Heart right ventricle (tissue), 16 donors: ENCODE measurements around the gene RAVER1. TPM values are rescaled to one million over a fixed set of nuclear protein-coding genes. Genes with fewer than 3 reads are reported as not detected.

Experiments used
- ATAC-seq, 8 donors: fragments of 200-7000 bp; cut with Tn5 transposase; one replicate each; pipeline ENCODE4 v1.9.1; 2020; ENCODE audit warnings: mild to moderate bottlenecking in 8 of 8, moderate library complexity in 8 of 8, moderate number of reproducible peaks in 1 of 8
- DNase-seq, 2 donors: peaks; one replicate each; pipeline ENCODE4 v3.0.0-alpha.2; 2020
- H3K27ac ChIP-seq, 10 donors: fragments of 200-600 bp; sonication (generic) in 2 of 10; one replicate each; pipeline versions ENCODE4 v1.5.0 to v1.8.0; 2020 to 2022; ENCODE audit warnings: mild to moderate bottlenecking in 3 of 10
- H3K27me3 ChIP-seq, 7 donors: fragments of 200-600 bp; one replicate each; pipeline ENCODE4 v1.8.0; 2021 to 2022; ENCODE audit warnings: mild to moderate bottlenecking in 2 of 7
- H3K36me3 ChIP-seq, 9 donors: fragments of 200-600 bp; sonication (generic) in 1 of 9; one replicate each; pipeline versions ENCODE4 v1.5.0 to v1.8.0; 2020 to 2022; ENCODE audit warnings: mild to moderate bottlenecking in 2 of 9
- H3K4me1 ChIP-seq, 9 donors: fragments of 200-600 bp; sonication (generic) in 1 of 9; one replicate each; pipeline versions ENCODE4 v1.5.0 to v1.8.0; 2020 to 2022; ENCODE audit warnings: mild to moderate bottlenecking in 4 of 9
- H3K4me3 ChIP-seq, 10 donors: fragments of 200-600 bp; sonication (generic) in 2 of 10; one replicate each; pipeline versions ENCODE4 v1.5.0 to v1.8.0; 2020 to 2022; ENCODE audit warnings: mild to moderate bottlenecking in 7 of 10, moderate library complexity in 2 of 10
- H3K9me3 ChIP-seq, 11 donors: fragments of 200-600 bp in 10 of 11; sonication (generic) in 2 of 11; one replicate each; pipeline versions ENCODE4 v1.5.0 to v1.8.0; 2013 to 2022; ENCODE audit warnings: mild to moderate bottlenecking in 2 of 11, control low read depth in 1 of 11, moderate library complexity in 1 of 11
- WGBS, 2 donors: extraction: QIAGEN DNeasy Blood & Tissue Kit; methylation state at CpG; one replicate each; pipeline ENCODE4 v1.1.7; 2013; ENCODE audit warnings: inconsistent platforms in 1 of 2; 5-methylcytosine and 5-hydroxymethylcytosine counted together
- intact Hi-C, 10 donors: fragments of 100-400 bp; cut with DNase I; formaldehyde crosslinking; loops; one replicate each; pipeline versions ENCODE4 v1.11.1 to v1.14.2; 2022
- polyA plus RNA-seq, 2 donors: library from polyadenylated mRNA; stranded (reverse); fragments of 200-250 nt; gene quantifications; one replicate each; pipeline ENCODE4 v1.2.3, GENCODE V29; 2013
- total RNA-seq, 10 donors: library from RNA; stranded (reverse); fragmentation: NEBNext Ultra II Directional in 3 of 10; extraction: Animal tissue kit (Norgen Biotek cat#: 25700) in 3 of 10; gene quantifications; one replicate each; pipeline versions ENCODE4 v1.2.1 to v1.2.4, GENCODE V29; 2021 to 2023
- TF ChIP-seq, protein P1 (sequence below), 9 donors: fragments of 200-600 bp; sonication (generic) in 2 of 9; IDR thresholded peaks; one replicate each; pipeline versions ENCODE4 v1.5.0 to v1.8.0; 2021 to 2022; ENCODE audit warnings: antibody characterized with exemption in 9 of 9, mild to moderate bottlenecking in 5 of 9, moderate library complexity in 1 of 9
- donor health status: Arrhythmogenic right ventricular cardiomyopathy.
- donor health status: ischemic (EF 13 %, LVEDD 7.1; RV severe dilation, severe dysfunction).
- donor health status: healthy with polysubstance abuse.
- donor health status: DM: no; HTN: yes; CAD: no.
- donor health status: DM: no; HTN: no; CAD: no.
- donor health status: ischemic (EF 25% LVEDD 6.9; RV normal size, moderate dysfunction).
- donor health status: ischemic (EF 25% LVEDD 5.7; RV mildly dilated, moderate dysfunction).
- donor health status: healthy.
- donor health status: DM: yes; HTN: yes; CAD: no.
- donor health status: Ischemic cardiomyopathy.
- donor health status: ischemic (EF 35%, LVEDD 5.7; RV mildly dilated, moderate dysfunction).
- donor health status: nonischemic (EF 11% LVEDD 7.7; RV severe dilation, severe dysfunction).
- donor health status: DM: yes; HTN: yes; CAD: no.
- donor health status: PGD.
- donor health status: ischemic (EF 29% LVEDD 5.4; RV normal size, mild dysfunction).
- donor health status: nonischemic (EF 23%, LVEDD 6.1; RV moderate dilation, normal function).

RAVER1 gene
- total and polyA plus RNA-seq, 12 donors = 5.1 to 16.9 (median 12.2) TPM

DNA sequence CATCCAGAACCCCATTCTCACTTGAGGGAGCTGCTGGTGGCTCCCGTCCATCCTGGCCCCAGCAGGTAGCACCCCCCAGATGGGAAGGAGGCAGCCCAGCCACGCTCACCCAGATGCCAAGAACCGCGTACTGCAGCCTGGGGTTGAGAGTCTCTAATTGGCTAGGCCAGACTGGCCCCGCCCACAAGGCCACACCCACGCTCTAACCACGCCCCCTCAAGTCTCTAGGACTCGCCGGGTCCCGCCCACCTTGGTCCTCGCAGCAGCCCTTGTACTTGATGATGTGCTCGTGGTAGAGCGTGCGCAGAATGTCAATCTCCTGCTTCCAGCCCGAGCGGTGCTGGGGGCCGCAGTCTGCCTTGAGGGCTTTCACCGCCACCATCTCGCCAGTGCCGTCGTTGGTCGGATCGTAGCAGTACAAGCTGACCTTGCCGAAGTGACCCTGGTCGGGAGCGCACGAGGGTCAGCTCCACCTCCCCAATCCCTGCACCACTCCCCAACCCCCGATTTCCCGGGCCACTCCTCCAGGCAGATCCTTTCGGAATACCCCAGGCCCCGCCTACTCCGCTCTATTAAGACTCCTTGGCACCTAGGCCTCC is 20.6 kb upstream of the RAVER1 start:
- intact Hi-C loops = loop anchor here in 1 of 10 donors (2.0 kb wide), 1 partner anchor 19 kb away; no protein-coding TSS in a partner anchor
- Histone ChIP-seq H3K36me3 (peaks cover 0 to 97% (median 44%) of the 10 kb centered on the region in 9 donors), H3K9me3 (no peaks in the 10 kb centered on the region), H3K27ac (peak overlapping the region in 9 of 10 donors; percentile 68 to 90 (median 83)), H3K4me3 (peak overlapping the region in 9 of 10 donors; percentile 22 to 49 (median 43)), H3K4me1 (peaks cover 0 to 20% (median 13%) of the 10 kb centered on the region in 9 donors), H3K27me3 (no peaks in the 10 kb centered on the region)
- ATAC-seq = peak; percentile 61 to 88 (median 86)
- TF ChIP-seq, protein P1, sequence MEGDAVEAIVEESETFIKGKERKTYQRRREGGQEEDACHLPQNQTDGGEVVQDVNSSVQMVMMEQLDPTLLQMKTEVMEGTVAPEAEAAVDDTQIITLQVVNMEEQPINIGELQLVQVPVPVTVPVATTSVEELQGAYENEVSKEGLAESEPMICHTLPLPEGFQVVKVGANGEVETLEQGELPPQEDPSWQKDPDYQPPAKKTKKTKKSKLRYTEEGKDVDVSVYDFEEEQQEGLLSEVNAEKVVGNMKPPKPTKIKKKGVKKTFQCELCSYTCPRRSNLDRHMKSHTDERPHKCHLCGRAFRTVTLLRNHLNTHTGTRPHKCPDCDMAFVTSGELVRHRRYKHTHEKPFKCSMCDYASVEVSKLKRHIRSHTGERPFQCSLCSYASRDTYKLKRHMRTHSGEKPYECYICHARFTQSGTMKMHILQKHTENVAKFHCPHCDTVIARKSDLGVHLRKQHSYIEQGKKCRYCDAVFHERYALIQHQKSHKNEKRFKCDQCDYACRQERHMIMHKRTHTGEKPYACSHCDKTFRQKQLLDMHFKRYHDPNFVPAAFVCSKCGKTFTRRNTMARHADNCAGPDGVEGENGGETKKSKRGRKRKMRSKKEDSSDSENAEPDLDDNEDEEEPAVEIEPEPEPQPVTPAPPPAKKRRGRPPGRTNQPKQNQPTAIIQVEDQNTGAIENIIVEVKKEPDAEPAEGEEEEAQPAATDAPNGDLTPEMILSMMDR (IDR thresholded peaks at IDR 0.05) = no peak
- WGBS, 2 donors = 56 to 62% methylated on average over 32 of the region's 32 CpGs
- peak; percentile 85 to 86 for DNase-seq

- ATAC-seq (peak; percentile 82 to 90 (median 86)), DNase-seq (peak; percentile 87 to 89)
- H3K4me3 ChIP-seq = peak overlapping the region in 9 of 10 donors; percentile 22 to 49 (median 43)
- peaks cover 0 to 88% (median 36%) of the 10 kb centered on the region in 9 donors for H3K36me3 ChIP-seq
- peaks cover 0 to 20% (median 13%) of the 10 kb centered on the region in 9 donors for H3K4me1 ChIP-seq
- no peaks in the 10 kb centered on the region for H3K9me3 ChIP-seq
- TF ChIP-seq, protein P1 (IDR thresholded peaks at IDR 0.05) = no peak
- intact Hi-C loops = loop anchor here in 1 of 10 donors (2.0 kb wide), 1 partner anchor 18 kb away; no protein-coding TSS in a partner anchor
- no peaks in the 10 kb centered on the region for H3K27me3 ChIP-seq
- WGBS, 2 donors = 31 to 42% methylated on average over 62 to 63 of the region's 63 CpGs
- H3K27ac ChIP-seq = peak overlapping the region; percentile 18 to 90 (median 82)
These were observed 19.7 kb upstream of the RAVER1 start for GRCh38 chr19:10352764-10353671.

DNA sequence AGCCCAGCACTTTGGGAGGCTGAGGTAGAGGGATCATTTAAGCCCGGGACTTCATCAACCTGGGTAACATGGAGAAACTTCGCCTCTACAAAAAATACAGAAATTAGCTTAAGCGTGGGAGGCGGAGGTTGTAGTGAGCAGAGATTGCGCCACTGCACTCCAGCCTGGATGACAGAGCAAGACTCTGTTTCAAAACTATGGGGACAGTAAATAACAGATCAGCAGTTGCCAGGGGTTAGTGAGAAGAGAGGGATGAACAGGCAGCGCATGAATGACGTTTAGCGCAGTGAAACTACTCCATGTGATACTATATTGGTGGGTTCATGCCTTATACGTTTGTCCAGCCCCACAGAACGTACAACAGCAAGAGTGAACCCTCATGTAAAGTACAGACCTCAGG is 13.2 kb upstream of the RAVER1 start:
- intact Hi-C loops = no loop called here
- 74 to 76% methylated on average over 10 of the region's 10 CpGs for WGBS, 2 donors
- Histone ChIP-seq H3K27me3 (no peaks in the 10 kb centered on the region), H3K4me3 (no peak overlapping the region), H3K4me1 (peaks cover 0 to 22% (median 0%) of the 10 kb centered on the region in 9 donors), H3K27ac (peak overlapping the region in 2 of 10 donors; percentile 55 to 90), H3K9me3 (no peaks in the 10 kb centered on the region), H3K36me3 (peaks cover 0 to 23% (median 7%) of the 10 kb centered on the region in 9 donors)
- ATAC-seq (peak in 4 of 8 donors; percentile 37 to 71 (median 54)), DNase-seq (no peak)
- TF ChIP-seq, protein P1 (IDR thresholded peaks at IDR 0.05) = no peak

- H3K4me1 ChIP-seq = peaks cover 0 to 26% (median 0%) of the 10 kb centered on the region in 9 donors
- 90 to 94% methylated on average over 10 of the region's 10 CpGs for WGBS, 2 donors
- H3K27me3 ChIP-seq = no peaks in the 10 kb centered on the region
- peak overlapping the region in 1 of 10 donors; percentile 90 for H3K27ac ChIP-seq
- peaks cover 0 to 6% (median 0%) of the 10 kb centered on the region in 9 donors for H3K36me3 ChIP-seq
- TF ChIP-seq, protein P1 (IDR thresholded peaks at IDR 0.05) = no peak
- no peaks in the 10 kb centered on the region for H3K9me3 ChIP-seq
- ATAC-seq (peak in 1 of 8 donors; percentile 44), DNase-seq (no peak)
- H3K4me3 ChIP-seq = no peak overlapping the region
- intact Hi-C loops = no loop called here
These were observed 11.5 kb upstream of the RAVER1 start for GRCh38 chr19:10344780-10345179.
